Hematopoietic multipotent progenitor cell treated with erythropoietin and hydrocortisone succinate and interleukin-3 and kit ligand, for 17 days (in vitro differentiated cells): ENCODE measurements around the gene WNT7B.

ENCODE experiments used
- DNase-seq: peaks from one replicate; pipeline ENCODE4 v3.0.0-alpha.2; 2015; ENCODE audit warnings: low spot score

The WNT7B gene

DNA sequence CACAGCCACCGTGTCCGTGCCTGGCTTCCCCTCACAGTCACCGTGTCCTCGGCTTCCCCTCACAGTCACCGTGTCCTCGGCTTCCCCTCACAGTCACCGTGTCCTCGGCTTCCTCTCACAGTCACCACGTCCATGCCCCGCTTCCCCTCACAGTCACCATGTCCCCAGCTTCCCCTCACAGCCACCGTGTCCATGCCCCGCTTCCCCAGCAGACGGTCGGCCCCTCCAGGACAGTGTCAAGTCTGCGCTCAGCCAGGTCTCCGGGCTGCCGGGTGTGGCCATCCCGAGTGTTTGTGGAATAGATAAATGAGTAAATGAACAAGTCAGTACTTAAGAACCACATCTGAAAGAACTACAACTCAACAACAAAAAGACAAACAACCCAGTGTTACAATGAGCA, 23.8 kb downstream of the WNT7B start:
- no peak for DNase-seq

DNA sequence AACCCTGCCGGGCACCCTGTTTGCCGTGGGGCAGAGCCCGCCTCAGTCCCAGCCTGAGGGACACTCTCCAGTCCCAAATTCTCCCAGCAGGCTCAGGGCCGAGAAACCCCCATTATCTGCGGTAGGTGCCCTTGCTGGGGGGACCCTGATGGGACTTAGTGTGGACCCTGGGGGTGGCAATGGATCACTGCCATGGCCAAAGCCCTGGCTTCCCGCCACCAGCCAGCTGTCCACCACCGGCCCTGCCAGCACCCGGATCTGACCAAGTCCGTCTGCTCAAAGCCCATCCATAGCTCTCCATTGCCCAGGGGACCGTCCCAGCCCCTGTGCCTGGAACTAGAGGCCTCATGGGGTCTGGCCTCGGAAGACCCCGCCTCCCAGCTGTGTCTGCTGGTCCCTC, 24.4 kb downstream of the WNT7B start:
- DNase-seq = no peak

GRCh38 chr22:45952151-45952550, 24.8 kb downstream of the WNT7B start:
- no peak for DNase-seq

DNA sequence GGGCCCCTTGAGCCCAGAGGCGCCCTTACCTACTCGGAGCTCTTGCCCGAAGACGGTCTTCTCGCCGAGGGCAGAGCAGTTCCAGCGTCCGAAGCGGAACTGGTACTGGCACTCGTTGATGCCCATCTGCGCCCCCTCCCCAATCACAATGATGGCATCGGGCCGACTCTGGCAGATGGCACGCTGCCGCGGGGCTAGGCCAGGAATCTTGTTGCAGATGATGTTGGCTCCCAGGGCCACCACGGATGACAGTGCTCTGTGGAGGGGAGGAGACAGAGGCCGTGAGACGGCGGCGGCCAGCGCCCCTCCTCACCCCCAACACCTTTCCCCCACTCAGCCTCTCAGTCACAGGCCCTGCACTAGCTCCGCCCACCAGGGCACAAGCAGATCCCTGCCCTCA, 27.1 kb downstream of the WNT7B start:
- DNase-seq = no peak

GRCh38 chr22:45949258-45949870, 27.6 kb downstream of the WNT7B start:
- DNase-seq = no peak

- DNase-seq = no peak
Measured at GRCh38 chr22:45948081-45948648, 28.8 kb downstream of the WNT7B start.

DNA sequence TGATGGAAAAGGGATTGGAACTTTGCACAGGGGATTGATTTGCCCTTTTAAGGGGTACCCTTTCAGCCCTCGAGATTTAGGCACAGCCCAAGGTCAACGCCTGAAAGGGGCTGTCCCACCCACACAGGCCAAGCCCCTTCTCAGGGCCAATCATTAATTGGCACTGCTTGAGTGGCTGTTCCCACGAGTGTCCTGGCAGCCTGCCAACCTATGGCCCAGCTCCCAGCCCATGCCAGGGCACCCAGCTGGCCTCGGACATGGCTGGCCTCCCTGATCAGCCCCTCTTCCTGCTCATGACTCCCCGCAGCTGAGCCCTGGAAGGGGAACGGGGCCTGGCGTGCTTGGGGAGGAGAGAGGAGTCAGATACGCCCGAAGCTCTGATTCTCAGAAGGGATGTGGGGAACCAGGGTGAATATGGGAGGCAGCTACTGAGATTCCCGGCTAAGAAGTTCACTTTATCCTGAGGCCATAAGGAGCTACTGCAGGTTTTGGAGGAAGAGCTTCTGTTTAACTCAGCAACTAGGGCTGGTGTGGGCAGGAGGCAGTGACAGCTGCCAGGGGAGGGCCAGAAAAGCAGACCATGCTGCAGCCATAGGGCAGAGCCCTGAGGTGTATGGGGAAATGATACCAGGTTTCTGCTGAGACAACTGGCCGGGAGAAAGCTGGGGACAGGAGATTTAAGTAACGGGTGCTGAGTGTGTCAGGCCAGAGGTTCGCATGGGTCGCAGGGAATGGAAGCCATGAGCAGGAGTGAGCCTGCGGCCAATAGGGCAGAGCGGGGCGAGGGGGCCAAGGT, 30.0 kb downstream of the WNT7B start:
- DNase-seq = no peak

GRCh38 chr22:45945621-45946106, 31.3 kb downstream of the WNT7B start:
- DNase-seq = no peak

DNA sequence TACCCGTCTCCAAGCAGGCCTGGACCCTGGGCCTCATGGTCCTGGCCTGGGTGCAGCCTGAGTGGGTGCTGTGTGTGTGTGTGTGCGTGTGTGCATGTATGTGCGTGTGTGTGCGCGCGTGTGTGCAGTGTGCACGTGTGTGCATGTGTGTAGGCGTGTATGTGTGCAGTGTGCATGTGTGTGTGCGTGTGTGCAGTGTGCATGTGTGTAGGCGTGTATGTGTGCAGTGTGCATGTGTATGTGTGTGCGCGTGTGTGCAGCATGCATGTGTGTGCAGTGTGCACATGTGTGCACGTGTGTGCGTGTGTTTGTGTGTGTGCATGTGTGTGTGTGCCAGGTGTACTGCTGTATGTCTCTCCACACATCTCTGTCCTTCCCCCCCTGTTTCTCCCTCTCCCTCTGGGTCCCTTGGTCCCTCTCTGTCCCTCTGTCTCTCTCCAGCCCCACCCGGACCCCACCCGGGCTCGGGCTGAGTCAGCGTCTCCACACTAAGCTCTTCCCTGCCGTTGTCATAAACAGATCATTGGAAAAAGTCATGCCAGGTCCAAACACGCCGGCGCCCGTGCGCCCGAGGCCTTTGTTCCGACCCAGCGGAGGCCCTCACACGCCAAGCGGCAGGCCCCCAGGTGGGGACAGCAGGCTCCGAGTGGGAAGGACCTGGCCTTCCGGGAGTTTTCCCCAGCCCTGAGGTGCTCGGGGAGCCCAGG, 34.0 kb downstream of the WNT7B start:
- DNase-seq = no peak

DNA sequence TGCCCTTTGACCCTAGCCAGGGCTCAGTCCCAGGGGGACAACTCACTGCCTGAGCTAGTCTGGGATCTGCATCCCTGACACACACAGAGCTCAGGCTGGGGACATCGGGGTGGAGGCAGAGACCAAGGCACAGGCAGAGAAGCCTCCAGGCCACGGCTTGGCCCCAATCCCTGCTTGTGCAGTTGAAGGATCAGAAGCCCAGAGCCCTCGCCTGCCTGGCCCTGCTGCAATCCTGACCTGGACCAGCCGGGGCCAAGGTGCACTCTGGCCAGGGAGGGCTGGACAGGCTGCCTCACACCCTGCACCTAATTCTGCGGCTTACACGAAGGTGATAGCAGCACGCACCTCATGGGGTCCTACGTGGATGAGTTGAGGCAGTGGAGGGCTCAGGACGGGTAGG, 34.6 kb downstream of the WNT7B start:
- DNase-seq = no peak

DNA sequence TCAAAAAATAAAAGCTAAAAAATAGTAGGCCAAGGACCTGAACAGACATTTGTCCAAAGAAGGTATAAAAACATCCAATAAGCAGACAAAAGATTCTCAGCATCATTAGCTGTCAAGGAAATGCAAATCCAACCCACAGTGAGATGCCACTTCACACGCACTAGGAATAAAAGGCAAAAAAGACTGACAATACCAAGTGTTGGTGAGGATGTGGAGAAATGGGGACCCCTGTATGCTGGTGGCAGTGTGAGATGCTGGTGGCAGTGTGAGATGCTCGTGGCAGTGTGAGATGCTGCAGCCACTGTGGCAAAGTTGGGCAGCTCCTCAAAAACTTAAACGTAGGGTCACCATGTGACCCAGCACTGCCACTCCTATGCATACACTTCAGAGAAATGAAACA, 38.0 kb downstream of the WNT7B start:
- DNase-seq = no peak

- no peak for DNase-seq
Measured at GRCh38 chr22:45937960-45938359, 39.0 kb downstream of the WNT7B start.

GRCh38 chr22:45935573-45935972, 41.4 kb downstream of the WNT7B start:
- no peak for DNase-seq

GRCh38 chr22:45934659-45935341, 42.2 kb downstream of the WNT7B start:
- no peak for DNase-seq

- DNase-seq = no peak
Measured at GRCh38 chr22:45934168-45934564, 42.8 kb downstream of the WNT7B start.

DNA sequence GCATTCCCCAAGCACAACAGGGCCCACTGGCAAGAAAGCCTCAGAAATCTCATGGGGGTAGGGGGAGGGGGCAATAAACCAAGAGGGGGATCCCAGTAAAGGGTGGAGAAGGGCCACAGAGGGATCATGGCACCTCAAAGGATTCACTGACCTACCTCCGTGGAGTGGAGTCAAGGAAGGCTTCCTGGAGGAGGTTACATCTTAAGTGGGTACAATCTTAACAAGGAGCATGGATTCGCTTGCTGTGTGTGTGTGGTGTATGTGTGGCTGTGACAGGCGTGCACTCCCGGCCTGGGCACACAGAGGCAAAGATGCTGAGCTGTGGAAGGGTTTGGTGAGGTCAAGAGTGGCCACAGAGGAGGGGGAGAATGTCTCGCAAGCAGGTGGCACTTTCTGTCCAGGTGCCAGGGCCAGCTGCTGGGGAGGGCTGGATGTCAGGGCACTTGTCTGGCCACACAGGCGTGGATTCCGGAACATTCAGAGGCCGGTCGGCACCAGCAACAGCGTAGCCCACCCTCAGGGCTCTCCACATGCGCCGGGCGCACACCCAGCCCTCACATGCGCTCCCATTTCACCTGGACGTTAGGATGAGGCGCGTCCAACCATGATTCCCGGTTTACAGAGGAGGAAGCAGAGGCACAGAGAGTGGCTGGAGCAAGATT, 43.3 kb downstream of the WNT7B start:
- no peak for DNase-seq

DNA sequence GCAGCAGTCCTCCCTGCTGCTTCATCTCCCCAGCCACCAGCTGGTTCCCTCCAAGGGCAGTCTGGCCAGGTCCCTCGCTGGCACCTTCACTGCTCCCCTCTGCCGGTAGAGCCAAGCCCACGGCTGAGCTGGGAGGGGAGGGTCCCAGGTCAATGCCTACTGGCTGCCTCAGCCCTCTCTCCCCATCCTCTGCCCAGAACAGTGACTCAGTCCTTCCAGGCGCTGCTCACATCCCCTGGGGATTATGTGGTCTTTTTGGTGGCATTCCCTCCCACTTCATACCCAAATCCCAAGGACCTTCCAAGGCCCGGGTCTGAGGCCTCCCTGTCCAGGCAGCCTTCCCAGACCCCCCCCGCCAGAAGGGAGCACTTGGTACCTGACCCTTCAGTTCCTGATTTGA, 44.9 kb downstream of the WNT7B start:
- no peak for DNase-seq

GRCh38 chr22:45931042-45931441, 45.9 kb downstream of the WNT7B start:
- no peak for DNase-seq

GRCh38 chr22:45930324-45930723, 46.6 kb downstream of the WNT7B start:
- DNase-seq = no peak

GRCh38 chr22:45929649-45930048, 47.3 kb downstream of the WNT7B start:
- DNase-seq = no peak

GRCh38 chr22:45928726-45929368, 48.1 kb downstream of the WNT7B start:
- no peak for DNase-seq
